Activated CD8-positive, alpha-beta T cell treated with anti-CD3 and anti-CD28 coated beads, Interleukin-2, amount 10 ng/mL, durations not matched to agents 7 days and 5 days (primary cell): ENCODE results near the gene EFL1. TPM values are rescaled to one million over a fixed set of nuclear protein-coding genes. Genes with fewer than 3 reads are reported as not detected.

Experiments used
- ATAC-seq: fragments of 150-1000 bp; cut with Tn5 transposase; one replicate; pipeline ENCODE4 v1.10.0; 2021; ENCODE audit warnings: moderate library complexity
- CTCF ChIA-PET: fragments of 350-600 bp; sonication (Branson Sonifier 250); formaldehyde crosslinking; loops from one replicate; lab custom pipeline; 2021; ENCODE audit warnings: antibody characterized with exemption; lab: Charles Lee
- POLR2A ChIA-PET: fragments of 350-600 bp; sonication (Branson Sonifier 250); formaldehyde crosslinking; loops from one replicate; lab custom pipeline; 2021; ENCODE audit warnings: antibody characterized with exemption; lab: Charles Lee
- DNase-seq: peaks from one replicate; pipeline ENCODE4 v3.0.0-alpha.2; 2020
- H3K27ac Mint-ChIP-seq: one replicate; pipeline ENCODE4 v1.8.0; 2021; ENCODE audit warnings: mild to moderate bottlenecking, mixed read lengths
- H3K27me3 Mint-ChIP-seq: one replicate; pipeline ENCODE4 v1.8.0; 2021; ENCODE audit warnings: low read depth, mixed read lengths
- H3K36me3 Mint-ChIP-seq: one replicate; pipeline ENCODE4 v1.8.0; 2021; ENCODE audit warnings: low read depth, mixed read lengths
- H3K4me1 Mint-ChIP-seq: one replicate; pipeline ENCODE4 v1.8.0; 2021; ENCODE audit warnings: low read depth, mixed read lengths
- H3K4me3 Mint-ChIP-seq: one replicate; pipeline ENCODE4 v1.8.0; 2021; ENCODE audit warnings: mild to moderate bottlenecking, mixed read lengths
- H3K9me3 Mint-ChIP-seq: one replicate; pipeline ENCODE4 v1.8.0; 2022; ENCODE audit warnings: mixed read lengths; ENCODE audit not compliant: insufficient read depth
- total RNA-seq, 2 experiments: library from RNA; stranded (reverse); gene quantifications; one replicate each; pipeline ENCODE4 v1.2.3, GENCODE V29; 2021

The EFL1 gene
- total RNA-seq, 2 experiments from 2014 or later: 25.9 to 29.0 TPM

DNA sequence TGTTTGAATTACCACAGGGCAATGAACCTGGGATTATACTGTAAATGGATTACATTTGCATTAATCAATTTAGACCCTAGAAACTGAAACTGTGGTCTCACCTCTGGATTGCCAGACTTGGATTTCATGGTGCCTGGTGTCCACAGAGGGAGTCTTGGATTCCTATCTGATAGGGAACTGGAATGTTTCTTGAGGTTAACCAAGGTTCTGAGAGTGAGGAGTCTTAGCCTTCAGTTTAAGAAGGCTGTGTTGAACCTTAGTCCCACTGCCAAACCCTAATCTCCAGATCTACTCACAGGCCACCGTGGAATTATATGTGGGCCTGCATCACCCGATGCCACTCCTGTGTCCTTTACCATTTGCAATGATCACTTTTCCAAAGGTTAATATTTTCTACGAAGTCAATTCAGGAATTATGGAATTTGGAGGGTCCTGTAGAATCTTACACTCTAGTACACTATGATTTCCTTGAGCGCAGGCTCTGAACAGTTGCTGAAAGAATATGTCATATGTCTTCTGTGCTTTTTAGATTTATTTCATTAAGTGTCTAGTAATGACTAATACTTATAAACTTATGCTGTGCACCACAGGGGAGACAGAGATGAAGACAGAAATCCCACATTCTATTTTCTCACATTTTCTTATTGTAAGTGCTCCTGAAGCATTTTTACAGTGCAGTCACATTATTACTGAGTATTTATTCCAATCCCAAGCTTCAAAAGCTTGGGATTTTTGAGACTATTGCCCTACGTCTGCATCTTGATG, 87.9 kb downstream of the EFL1 start:
- ATAC-seq (no peak), DNase-seq (no peak)
- Mint-ChIP-seq H3K36me3 (no peaks in the 10 kb centered on the region), H3K9me3 (no peaks in the 10 kb centered on the region), H3K27me3 (no peaks in the 10 kb centered on the region), H3K4me3 (no peak overlapping the region), H3K4me1 (peaks cover 5% of the 10 kb centered on the region), H3K27ac (no peak overlapping the region)
- ChIA-PET POLR2A (no interaction called here), CTCF (no interaction called here)

- H3K4me1 Mint-ChIP-seq: peaks cover 15% of the 10 kb centered on the region
- POLR2A ChIA-PET: no interaction called here
- H3K27me3 Mint-ChIP-seq: no peaks in the 10 kb centered on the region
- DNase-seq (no peak), ATAC-seq (no peak)
- CTCF ChIA-PET: interaction anchor here (1.2 kb wide), 1 partner anchor 33 kb away, joined by 3 read pairs; no protein-coding TSS in a partner anchor
- H3K9me3 Mint-ChIP-seq: no peaks in the 10 kb centered on the region
- H3K36me3 Mint-ChIP-seq: peaks cover 7% of the 10 kb centered on the region
- no peak overlapping the region for H3K4me3 Mint-ChIP-seq
- H3K27ac Mint-ChIP-seq: no peak overlapping the region
Observed at GRCh38 chr15:82173108-82173507, 89.4 kb downstream of the EFL1 start.

GRCh38 chr15:82172506-82172905, 90.0 kb downstream of the EFL1 start:
- ChIA-PET POLR2A (no interaction called here), CTCF (interaction anchor here (1.2 kb wide), 1 partner anchor 32 kb away, joined by 3 read pairs; no protein-coding TSS in a partner anchor)
- Mint-ChIP-seq H3K36me3 (peaks cover 7% of the 10 kb centered on the region), H3K9me3 (no peaks in the 10 kb centered on the region), H3K4me3 (no peak overlapping the region), H3K27ac (no peak overlapping the region), H3K4me1 (peaks cover 15% of the 10 kb centered on the region), H3K27me3 (no peaks in the 10 kb centered on the region)
- ATAC-seq: no peak
- DNase-seq: no peak

- H3K27me3 Mint-ChIP-seq: no peaks in the 10 kb centered on the region
- no peaks in the 10 kb centered on the region for H3K9me3 Mint-ChIP-seq
- ATAC-seq (no peak), DNase-seq (no peak)
- no peak overlapping the region for H3K4me3 Mint-ChIP-seq
- no peak overlapping the region for H3K27ac Mint-ChIP-seq
- ChIA-PET POLR2A (no interaction called here), CTCF (interaction anchor here (0.8 to 1.0 kb wide), 3 partner anchors 10 to 60 kb away, joined by 3 to 4 read pairs (median 3); no protein-coding TSS in a partner anchor)
- H3K4me1 Mint-ChIP-seq: peaks cover 23% of the 10 kb centered on the region
- H3K36me3 Mint-ChIP-seq: peaks cover 7% of the 10 kb centered on the region
Observed at GRCh38 chr15:82168757-82169156, 93.8 kb downstream of the EFL1 start.

DNA sequence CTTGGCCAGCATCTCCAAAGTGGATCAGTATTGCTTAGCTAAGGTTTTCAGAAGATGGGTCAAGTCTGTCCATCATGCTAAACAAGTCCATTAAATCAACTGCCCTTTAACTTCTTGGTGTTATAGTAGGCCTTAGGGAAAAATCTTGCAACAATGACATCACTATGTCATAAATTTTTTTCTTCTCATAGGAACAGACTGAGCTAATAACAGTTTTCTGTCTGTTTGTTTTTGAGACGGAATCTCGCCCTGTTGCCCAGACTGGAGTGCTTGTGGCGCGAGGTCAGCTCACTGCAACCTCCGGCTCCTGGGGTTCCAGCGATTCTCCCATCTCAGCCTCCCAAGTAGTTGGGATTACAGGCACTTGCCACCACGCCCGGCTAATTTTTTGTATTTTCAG, 94.2 kb downstream of the EFL1 start:
- Mint-ChIP-seq H3K9me3 (no peaks in the 10 kb centered on the region), H3K4me1 (peaks cover 23% of the 10 kb centered on the region), H3K27ac (no peak overlapping the region), H3K4me3 (no peak overlapping the region), H3K36me3 (peaks cover 7% of the 10 kb centered on the region), H3K27me3 (no peaks in the 10 kb centered on the region)
- ATAC-seq (no peak), DNase-seq (no peak)
- POLR2A ChIA-PET: no interaction called here
- CTCF ChIA-PET: interaction anchor here (0.8 to 1.5 kb wide), 4 partner anchors 10 to 60 kb away, joined by 3 to 5 read pairs (median 4); no protein-coding TSS in a partner anchor

GRCh38 chr15:82165948-82166376, 96.6 kb downstream of the EFL1 start:
- Mint-ChIP-seq H3K27ac (no peak overlapping the region), H3K27me3 (no peaks in the 10 kb centered on the region), H3K9me3 (no peaks in the 10 kb centered on the region), H3K36me3 (peaks cover 22% of the 10 kb centered on the region), H3K4me1 (peaks cover 23% of the 10 kb centered on the region), H3K4me3 (no peak overlapping the region)
- ChIA-PET CTCF (no interaction called here), POLR2A (no interaction called here)
- no peak for ATAC-seq
- no peak for DNase-seq

GRCh38 chr15:82159922-82160321, 102.6 kb downstream of the EFL1 start:
- CTCF ChIA-PET: interaction anchor here (1.2 kb wide), 1 partner anchor 20 kb away, joined by 3 read pairs; no protein-coding TSS in a partner anchor
- H3K4me3 Mint-ChIP-seq: no peak overlapping the region

DNA sequence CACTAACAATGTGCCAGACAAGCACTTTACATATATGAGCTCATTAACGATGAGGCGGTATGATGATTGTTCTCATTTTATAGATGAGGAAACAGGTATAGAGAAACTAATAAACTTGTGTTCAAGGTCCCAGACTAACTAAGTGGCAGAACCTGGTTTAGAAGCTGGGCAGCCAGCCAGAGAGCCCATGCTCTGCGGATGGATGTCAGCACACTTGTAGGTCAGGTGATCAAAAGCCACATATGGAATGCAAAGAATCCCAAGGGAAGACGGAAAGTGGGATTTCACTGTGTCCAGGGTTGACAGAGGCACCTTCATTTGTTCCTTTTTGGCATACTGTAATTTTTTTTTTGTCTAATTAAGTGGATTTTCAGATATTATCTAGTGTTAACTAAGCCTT, 103.7 kb downstream of the EFL1 start:
- ChIA-PET CTCF (interaction anchor here (1.2 to 1.6 kb wide), 3 partner anchors 9 to 51 kb away, joined by 3 to 4 read pairs (median 3); no protein-coding TSS in a partner anchor), POLR2A (no interaction called here)
- no peak for ATAC-seq
- no peaks in the 10 kb centered on the region for H3K4me1 Mint-ChIP-seq
- DNase-seq: no peak
- H3K36me3 Mint-ChIP-seq: peaks cover 31% of the 10 kb centered on the region
- no peak overlapping the region for H3K4me3 Mint-ChIP-seq
- no peaks in the 10 kb centered on the region for H3K9me3 Mint-ChIP-seq
- H3K27me3 Mint-ChIP-seq: no peaks in the 10 kb centered on the region
- H3K27ac Mint-ChIP-seq: no peak overlapping the region

More at GRCh38 chr15:82159922-82160321, 102.6 kb downstream of the EFL1 start:
- Mint-ChIP-seq H3K36me3 (peaks cover 29% of the 10 kb centered on the region), H3K27ac (no peak overlapping the region), H3K9me3 (no peaks in the 10 kb centered on the region), H3K4me1 (no peaks in the 10 kb centered on the region), H3K27me3 (no peaks in the 10 kb centered on the region)
- POLR2A ChIA-PET: no interaction called here
- no peak for DNase-seq
- no peak for ATAC-seq

- CTCF ChIA-PET: interaction anchor here (1.6 kb wide), 1 partner anchor 10 kb away, joined by 8 read pairs; no protein-coding TSS in a partner anchor
- no peaks in the 10 kb centered on the region for H3K4me1 Mint-ChIP-seq
- POLR2A ChIA-PET: no interaction called here
- H3K27ac Mint-ChIP-seq: no peak overlapping the region
- H3K27me3 Mint-ChIP-seq: no peaks in the 10 kb centered on the region
- H3K36me3 Mint-ChIP-seq: peaks cover 20% of the 10 kb centered on the region
- DNase-seq: no peak
- ATAC-seq: no peak
- H3K4me3 Mint-ChIP-seq: no peak overlapping the region
- no peaks in the 10 kb centered on the region for H3K9me3 Mint-ChIP-seq
Observed at GRCh38 chr15:82150645-82151044, 111.9 kb downstream of the EFL1 start.

GRCh38 chr15:82146990-82147461, 115.5 kb downstream of the EFL1 start:
- Mint-ChIP-seq H3K36me3 (peaks cover 19% of the 10 kb centered on the region), H3K27ac (no peak overlapping the region), H3K9me3 (no peaks in the 10 kb centered on the region), H3K27me3 (no peaks in the 10 kb centered on the region), H3K4me1 (no peaks in the 10 kb centered on the region), H3K4me3 (no peak overlapping the region)
- CTCF ChIA-PET: no interaction called here
- ATAC-seq (no peak), DNase-seq (no peak)
- POLR2A ChIA-PET: no interaction called here

- ChIA-PET CTCF (no interaction called here), POLR2A (no interaction called here)
- Mint-ChIP-seq H3K4me1 (no peaks in the 10 kb centered on the region), H3K27ac (no peak overlapping the region), H3K36me3 (peaks cover 15% of the 10 kb centered on the region), H3K4me3 (no peak overlapping the region), H3K27me3 (no peaks in the 10 kb centered on the region), H3K9me3 (no peaks in the 10 kb centered on the region)
- no peak for DNase-seq
- no peak for ATAC-seq
Observed at GRCh38 chr15:82146576-82146975, 116.0 kb downstream of the EFL1 start.
